Measurements from ENCODE around the gene PRKN. TPM values are rescaled to one million over a fixed set of nuclear protein-coding genes. Genes with fewer than 3 reads are reported as not detected.

PRKN gene
- total RNA-seq, 1 experiment from 2014 or later, result 2.0 TPM

- Histone ChIP-seq H3K9me3 (ENCODE audit: control insufficient read depth, low read depth, low read length) (no peaks in the 10 kb centered on the region), H3K4ac (ENCODE audit: low read depth, low read length) (no peak overlapping the region), H3K27me3 (ENCODE audit: insufficient read depth, low read length) (no peaks in the 10 kb centered on the region), H2BK15ac (ENCODE audit: low read depth, low read length) (no peak overlapping the region), H4K8ac (replicated peaks; ENCODE audit: insufficient read length, low read depth, low read length) (no peak overlapping the region), H3K79me2 (ENCODE audit: insufficient read depth, low read length) (no peaks in the 10 kb centered on the region), H3K23me2 (ENCODE audit: insufficient read length, low read depth, low read length, poor library complexity, severe bottlenecking) (no peaks in the 10 kb centered on the region), H3K23ac (ENCODE audit: insufficient read length, low read depth, low read length) (no peak overlapping the region), H4K5ac (ENCODE audit: insufficient read length, low read depth, low read length) (no peak overlapping the region), H3K4me1 (ENCODE audit: insufficient read depth, low read length) (no peaks in the 10 kb centered on the region), H3K9ac (ENCODE audit: extremely low read depth, insufficient read length, low read length) (no peak overlapping the region), H2BK20ac (ENCODE audit: low read depth, low read length, poor library complexity, severe bottlenecking) (no peak overlapping the region), H3K4me2 (ENCODE audit: insufficient read depth, insufficient read length, low read length) (no peak overlapping the region), H2AK5ac (ENCODE audit: insufficient read length, low read length) (no peak overlapping the region), H3K14ac (ENCODE audit: insufficient read depth, low read length) (no peak overlapping the region), H2BK12ac (ENCODE audit: insufficient read length, low read depth, low read length) (no peak overlapping the region), H3K56ac (ENCODE audit: insufficient read length, low read depth, low read length) (no peak overlapping the region), H3K79me1 (ENCODE audit: insufficient read depth, low read depth, low read length, poor library complexity, severe bottlenecking) (no peaks in the 10 kb centered on the region), H4K20me1 (ENCODE audit: control insufficient read depth, insufficient read depth, insufficient read length) (no peaks in the 10 kb centered on the region), H3T11ph (ENCODE audit: low read length) (no peak overlapping the region), H3K18ac (ENCODE audit: insufficient read length, low read depth, low read length) (no peak overlapping the region), H2BK5ac (ENCODE audit: insufficient read length, low read length) (no peak overlapping the region), H4K91ac (ENCODE audit: insufficient read length, low read depth, low read length) (no peak overlapping the region), H2AFZ (ENCODE audit: low read length) (no peak overlapping the region), H2BK120ac (ENCODE audit: low read depth, low read length, poor library complexity, severe bottlenecking) (no peak overlapping the region), H3K27ac (ENCODE audit: insufficient read length, low read depth, low read length) (no peak overlapping the region)
- Mint-ChIP-seq H3K27me3 (ENCODE audit: low read depth) (no peaks in the 10 kb centered on the region), H3K9me3 (0 out of 5 replicates have a peak, but pooled peaks cover 0 to 1% of the 10 kb centered on the region in 2 experiments), H3K27ac (no peak overlapping the region), H3K4me1 (peaks cover 8% of the 10 kb centered on the region in 2 experiments), H3K4me3 (no peak overlapping the region), H3K36me3 (ENCODE audit: insufficient read depth in 1 of 3, low read depth in 3 of 3) (no peaks in the 10 kb centered on the region)
- no peak for DNase-seq
- WGBS (ENCODE audit: extremely low coverage, insufficient read length, low lambda C conversion rate), result no CpG with 5 or more reads among the region's 4 CpGs
- no peak for TF ChIP-seq CTCF (conservative IDR thresholded peaks at IDR 0.05)
Observed at GRCh38 chr6:162119341-162119740, 608.2 kb downstream of the PRKN start.
